AG04450 (cell line): ENCODE measurements around the gene SLC25A45. TPM values are rescaled to one million over a fixed set of nuclear protein-coding genes. Genes with fewer than 3 reads are reported as not detected.
A peak's percentile ranks its signal among the peaks of the same experiment; 100 is the strongest.

Experiments
- CTCF ChIA-PET: fragments of 300-600, 350-600 bp; formaldehyde crosslinking; extraction: SDS; loops from one replicate; lab custom pipeline; 2022; ENCODE audit warnings: antibody characterized with exemption, inconsistent platforms; lab: Charles Lee
- POLR2A ChIA-PET: fragments of 350-600 bp; formaldehyde crosslinking; extraction: SDS; loops from one replicate; lab custom pipeline; 2021; ENCODE audit warnings: antibody characterized with exemption, inconsistent platforms; lab: Yijun Ruan, JAX
- DNase-seq: peaks from one replicate; pipeline ENCODE4 v3.0.0-alpha.2; 2011; ENCODE audit warnings: low read depth, low spot score
- H3K27ac ChIP-seq: one replicate; pipeline ENCODE4 v1.5.1; 2012; ENCODE audit warnings: low read depth, low read length, control low read depth
- H3K27me3 ChIP-seq: one replicate; pipeline ENCODE4 v1.6.0; 2012; ENCODE audit warnings: low read length; ENCODE audit not compliant: control insufficient read depth, insufficient read depth
- H3K4me3 ChIP-seq: 2 replicates; pipeline ENCODE4 v1.5.1; 2011; ENCODE audit warnings: mild to moderate bottlenecking, low read depth, low read length, control low read depth
- H3K9me3 ChIP-seq: 2 replicates; pipeline ENCODE4 v1.5.1; 2012; ENCODE audit warnings: low read length; ENCODE audit not compliant: control insufficient read depth, insufficient read depth
- CTCF ChIP-seq: IDR thresholded peaks from 2 replicates; pipeline ENCODE4 v1.5.1; 2011; ENCODE audit warnings: low read depth, low read length, control low read depth, inconsistent platforms
- polyA plus RNA-seq: library from polyadenylated mRNA; depleted of rRNA; stranded (reverse); fragments of >200 nt; gene quantifications from 2 replicates; pipeline ENCODE4 v1.2.3, GENCODE V29; 2011

Gene SLC25A45
- polyA plus RNA-seq, 1 experiment = 0.76 TPM

GRCh38 chr11:65417702-65418430 lies 35.4 kb upstream of the SLC25A45 start:
- DNase-seq = no peak
- CTCF ChIA-PET = interaction anchor here (4.1 kb wide), 1 partner anchor 92 kb away, joined by 49 read pairs; no protein-coding TSS in a partner anchor
- Histone ChIP-seq H3K4me3 (no peak overlapping the region), H3K27ac (peak overlapping the region; percentile 100), H3K27me3 (no peaks in the 10 kb centered on the region), H3K9me3 (peaks cover under 1% of the 10 kb centered on the region; the same call in 1 of the 2 replicates)
- POLR2A ChIA-PET = interaction anchor here (0.7 to 17.0 kb wide), 7 partner anchors 11 to 108 kb away, joined by 3 to 999 read pairs (median 6); partner anchors contain the start of genes MALAT1 and SLC25A45
- no peak for TF ChIP-seq CTCF

GRCh38 chr11:65416841-65417701 lies 34.6 kb upstream of the SLC25A45 start:
- no peaks in the 10 kb centered on the region for H3K9me3 ChIP-seq
- ChIA-PET CTCF (interaction anchor here (0.6 to 4.1 kb wide), 23 partner anchors 11 to 103 kb away, joined by 3 to 49 read pairs (median 6); partner anchors contain the start of genes MALAT1 and SLC25A45), POLR2A (interaction anchor here (0.7 to 17.0 kb wide), 8 partner anchors 8 to 108 kb away, joined by 3 to 999 read pairs (median 4); partner anchors contain the start of genes MALAT1 and SLC25A45)
- H3K4me3 ChIP-seq = peak overlapping the region; percentile 44
- TF ChIP-seq CTCF = no peak
- peak overlapping the region; percentile 100 for H3K27ac ChIP-seq
- DNase-seq = no peak
- no peaks in the 10 kb centered on the region for H3K27me3 ChIP-seq

GRCh38 chr11:65416341-65416824 lies 33.9 kb upstream of the SLC25A45 start:
- CTCF ChIA-PET = interaction anchor here (0.6 to 4.1 kb wide), 26 partner anchors 10 to 170 kb away, joined by 3 to 49 read pairs (median 6); partner anchors contain the start of genes MALAT1 and SLC25A45
- no peak for DNase-seq
- peak; percentile 95 for TF ChIP-seq CTCF
- Histone ChIP-seq H3K27ac (peak overlapping the region; percentile 31), H3K9me3 (no peaks in the 10 kb centered on the region), H3K4me3 (peak overlapping the region; percentile 44), H3K27me3 (no peaks in the 10 kb centered on the region)
- POLR2A ChIA-PET = interaction anchor here (0.6 to 17.0 kb wide), 9 partner anchors 9 to 85 kb away, joined by 3 to 999 read pairs (median 5); partner anchors contain the start of gene MALAT1

- no peak for TF ChIP-seq CTCF
- CTCF ChIA-PET = interaction anchor here (0.7 to 4.1 kb wide), 22 partner anchors 9 to 171 kb away, joined by 3 to 49 read pairs (median 6); partner anchors contain the start of genes MALAT1 and SLC25A45
- DNase-seq = no peak
- POLR2A ChIA-PET = interaction anchor here (0.6 to 17.0 kb wide), 7 partner anchors 10 to 86 kb away, joined by 3 to 999 read pairs (median 5); partner anchors contain the start of gene MALAT1
- peak overlapping the region; percentile 44 for H3K4me3 ChIP-seq
- no peaks in the 10 kb centered on the region for H3K9me3 ChIP-seq
- no peak overlapping the region for H3K27ac ChIP-seq
- no peaks in the 10 kb centered on the region for H3K27me3 ChIP-seq
These were observed 33.3 kb upstream of the SLC25A45 start for GRCh38 chr11:65415499-65416340.
